Bladder microvascular endothelial cell (primary cell): Measurements from ENCODE around the gene MAS1. TPM values are rescaled to one million over a fixed set of nuclear protein-coding genes. Genes with fewer than 3 reads are reported as not detected.

Experiments used
- total RNA-seq: library from RNA; depleted of rRNA; stranded (reverse); fragments of >200 nt; gene quantifications from 2 replicates; pipeline ENCODE4 v1.2.3, GENCODE V29; 2014

Gene MAS1
- under 0.01 TPM in 1 of 2 replicates, not detected in the other for total RNA-seq

GRCh38 chr6:159890792-159891191, at the start of gene MAS1:
TSS of gene MAS1 (plus strand) at chr6:159890988. CDS start at chr6:159906956, 15,968 bp downstream.

Other genes with a start within 250 kb of the MAS1 start
- gene SOD2, start 197.7 kb upstream of the MAS1 start, total RNA-seq, result 366 and 939 TPM in 2 replicates
- gene WTAP, start 163.5 kb upstream of the MAS1 start, total RNA-seq, result 77.5 and 97.7 TPM in 2 replicates
- 19.1 and 58.8 TPM in 2 replicates for gene ACAT2, start 128.9 kb upstream of the MAS1 start, total RNA-seq
- 172 and 310 TPM in 2 replicates for gene TCP1, start 101.4 kb upstream of the MAS1 start, total RNA-seq
- 64.5 and 70.9 TPM in 2 replicates for gene MRPL18, start 100.5 kb upstream of the MAS1 start, total RNA-seq
- 1.3 TPM in 1 of 2 replicates, not detected in the other for gene PNLDC1, start 90.7 kb upstream of the MAS1 start, total RNA-seq
- gene IGF2R, start 78.1 kb downstream of the MAS1 start, total RNA-seq, result 66.9 and 195 TPM in 2 replicates
- 0.13 TPM in 1 of 2 replicates, not detected in the other for gene SLC22A1, start 230.8 kb downstream of the MAS1 start, total RNA-seq